HepG2 (cell line): ENCODE data around the gene CDK14. TPM values are rescaled to one million over a fixed set of nuclear protein-coding genes. Genes with fewer than 3 reads are reported as not detected.

Experiments
- ATAC-seq: fragments of 200-7000 bp; cut with Tn5 transposase; 3 replicates; pipeline ENCODE4 v1.9.1; 2020; ENCODE audit warnings: mild to moderate bottlenecking, moderate library complexity
- BruUV-seq: library from RNA; stranded (reverse); fragments of 400-500 nt; replicated peaks from 2 replicates; lab custom pipeline; 2021; lab: Mats Ljungman, UMichigan
- CTCF ChIA-PET: fragments of 300-600 bp; formaldehyde crosslinking; extraction: SDS; loops from one replicate; lab custom pipeline; 2021; ENCODE audit warnings: low total read pairs, inconsistent platforms, low intra/inter-chr PET ratio; lab: Yijun Ruan, JAX
- POLR2A ChIA-PET: fragments of 350-600 bp; sonication (Branson Sonifier 250); formaldehyde crosslinking; loops from one replicate; lab custom pipeline; 2020; ENCODE audit warnings: antibody characterized with exemption, inconsistent platforms; lab: Yijun Ruan, JAX
- DNase-seq: peaks from one replicate; pipeline ENCODE4 v3.0.0-alpha.2; 2015; ENCODE audit warnings: low spot score
- FAIRE-seq: peaks from 3 replicates; lab custom pipeline; 2011; peaks lifted over from hg19 to GRCh38; lab: Jason Lieb, UNC
- H2AFZ ChIP-seq: one replicate; pipeline ENCODE4 v1.6.1; 2011; ENCODE audit warnings: low read length, inconsistent platforms
- H3K27ac ChIP-seq: fragments of 300-600 bp; 3 replicates; pipeline ENCODE4 v1.8.0; 2011; ENCODE audit warnings: mixed run types, mild to moderate bottlenecking, mixed read lengths, low read length, inconsistent platforms; ENCODE audit not compliant: insufficient read depth; ENCODE audit errors: extremely low read length
- H3K27me3 ChIP-seq, 2 experiments: fragments of 200-600 bp in 1 of 2; 2 replicates in 1 of 2; 3 replicates in 1 of 2; pipeline versions ENCODE4 v1.6.0 to v1.8.0; 2011; ENCODE audit warnings: low read length in 2 of 2, mild to moderate bottlenecking in 2 of 2, moderate library complexity in 2 of 2, inconsistent platforms in 1 of 2; ENCODE audit not compliant: insufficient read depth in 2 of 2, control insufficient read depth in 1 of 2
- H3K36me3 ChIP-seq, 2 experiments: fragments of 200-600 bp in 1 of 2; replicated peaks in 1 of 2; 2 replicates in 1 of 2; 3 replicates in 1 of 2; pipeline versions ENCODE4 v1.5.1 to v1.8.0; 2011; ENCODE audit warnings: low read length in 2 of 2, inconsistent platforms in 1 of 2; ENCODE audit not compliant: insufficient read depth in 2 of 2, control insufficient read depth in 1 of 2
- H3K4me1 ChIP-seq: 2 replicates; pipeline ENCODE4 v1.5.1; 2012; ENCODE audit warnings: low read length, inconsistent platforms; ENCODE audit not compliant: insufficient read depth
- H3K4me2 ChIP-seq: 2 replicates; pipeline ENCODE4 v1.6.0; 2011; ENCODE audit warnings: low read depth, low read length, inconsistent platforms
- H3K4me3 ChIP-seq, 3 experiments: fragments of 200-600 bp in 1 of 3; sonication (generic), shearing (Covaris generic) in 1 of 3; replicated peaks in 1 of 3; 2 replicates each; pipeline ENCODE4 v1.5.1; 2011 to 2016; ENCODE audit warnings: low read length in 3 of 3, inconsistent platforms in 2 of 3, low read depth in 2 of 3, mild to moderate bottlenecking in 2 of 3, control low read depth in 1 of 3, mixed read lengths in 1 of 3; ENCODE audit not compliant: insufficient read depth in 1 of 3
- H3K79me2 ChIP-seq: one replicate; pipeline ENCODE4 v1.6.1; 2011; ENCODE audit warnings: low read length, inconsistent platforms; ENCODE audit not compliant: insufficient read depth
- H3K9ac ChIP-seq: 2 replicates; pipeline ENCODE4 v1.6.0; 2011; ENCODE audit warnings: mild to moderate bottlenecking, low read depth, low read length, inconsistent platforms; ENCODE audit not compliant: insufficient read depth
- H3K9me3 ChIP-seq: 2 replicates; pipeline ENCODE4 v1.5.1; 2012; ENCODE audit warnings: mild to moderate bottlenecking, low read length
- H4K20me1 ChIP-seq: 2 replicates; pipeline ENCODE4 v1.6.0; 2011; ENCODE audit warnings: inconsistent platforms, mild to moderate bottlenecking, low read length, moderate library complexity; ENCODE audit not compliant: insufficient read depth
- ZFP37 ChIP-seq: sonication (generic); formaldehyde crosslinking; IDR thresholded peaks from 2 replicates; pipeline ENCODE4 v1.4.0; 2020; ENCODE audit warnings: missing genetic modification reagents, borderline replicate concordance
- ZFYVE20 ChIP-seq: sonication (generic); formaldehyde crosslinking; IDR thresholded peaks from 2 replicates; pipeline ENCODE4 v1.8.0; 2023; ENCODE audit warnings: low read depth, mild to moderate bottlenecking, moderate library complexity, missing genetic modification reagents, borderline replicate concordance
- ZNF10 ChIP-seq: sonication (generic); formaldehyde crosslinking; IDR thresholded peaks from 2 replicates; pipeline ENCODE4 v1.4.0; 2020; ENCODE audit warnings: mild to moderate bottlenecking, low read depth, missing genetic modification reagents, borderline replicate concordance
- ZNF274 ChIP-seq: sonication (generic); formaldehyde crosslinking; IDR thresholded peaks from 2 replicates; pipeline ENCODE4 v1.5.1; 2020; ENCODE audit warnings: mild to moderate bottlenecking, missing genetic modification reagents
- ZZZ3 ChIP-seq: sonication (generic); formaldehyde crosslinking; IDR thresholded peaks from 2 replicates; pipeline ENCODE4 v1.4.0; 2020; ENCODE audit warnings: missing genetic modification reagents, mild to moderate bottlenecking, borderline replicate concordance
- WGBS: methylation state at CpG from one replicate; pipeline ENCODE4 v1.1.6; 2017; ENCODE audit warnings: low lambda C conversion rate; 5-methylcytosine and 5-hydroxymethylcytosine counted together
- in situ Hi-C: cut with HindIII; loops from 2 replicates; pipeline ENCODE4 v1.10.0; 2017; ENCODE audit warnings: low pct_unique_long_range_greater_than_20kb; ENCODE audit not compliant: extremely low pct_ligation_motif_present
- intact Hi-C: fragments of 100-400 bp; cut with micrococcal nuclease; formaldehyde crosslinking; loops from one replicate; pipeline ENCODE4 v1.10.0; 2022; ENCODE audit not compliant: unreplicated experiment
- polyA plus RNA-seq, 8 experiments: library from polyadenylated mRNA; depleted of rRNA in 3 of 8; stranded (reverse) in 7 of 8; unstranded in 1 of 8; fragments of >200 nt; fragmentation: Illumina TruSeq in 4 of 8; extraction: Trizol in 4 of 8; gene quantifications; 2 replicates each; pipeline versions ENCODE4 v1.2.1 to v1.2.3, GENCODE V29; 2011 to 2016; ENCODE audit warnings: low read depth in 4 of 8, missing spikeins in 1 of 8, mixed read lengths in 1 of 8; ENCODE audit not compliant: insufficient read depth in 1 of 8
- total RNA-seq, 5 experiments: library from RNA; depleted of rRNA; stranded (reverse); fragments of >200 nt; fragmentation: Illumina TruSeq; extraction: Trizol; gene quantifications; 2 replicates each; pipeline ENCODE4 v1.2.3, GENCODE V29; 2016; ENCODE audit warnings: low read depth in 1 of 5
- TF ChIP-seq, protein P1 (sequence below): sonication (generic); formaldehyde crosslinking; IDR thresholded peaks from 2 replicates; pipeline ENCODE4 v1.4.0; 2020; ENCODE audit warnings: mild to moderate bottlenecking, missing genetic modification reagents, borderline replicate concordance
- TF ChIP-seq, protein P2 (sequence below): sonication (generic); formaldehyde crosslinking; IDR thresholded peaks from 2 replicates; pipeline ENCODE4 v1.5.0; 2020; ENCODE audit warnings: mild to moderate bottlenecking, missing genetic modification reagents, moderate library complexity

Gene CDK14
- total and polyA plus RNA-seq, 2 of the 13 experiments (the other 11 are each of a cell fraction or from before 2014, with no cell fraction given): 0.26 to 0.71 TPM

DNA sequence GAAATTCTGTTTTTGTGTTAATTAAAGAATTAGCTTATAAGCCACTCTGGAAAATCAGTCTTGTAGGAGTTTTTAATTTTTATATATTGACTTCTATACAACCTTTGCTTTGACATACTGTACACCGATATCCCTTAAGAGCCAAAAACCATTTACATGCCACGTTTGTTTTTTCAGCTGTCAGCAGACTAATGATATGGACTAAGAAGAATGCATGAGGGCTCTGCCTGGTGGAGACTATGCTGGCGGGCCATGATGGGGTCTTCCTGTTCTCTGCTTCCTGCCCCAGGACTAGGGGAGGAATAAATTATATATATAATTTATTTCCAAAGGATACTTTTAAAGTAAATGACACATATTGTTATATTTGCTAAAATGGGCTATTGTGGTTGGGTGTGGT is 96.3 kb downstream of the CDK14 start (continued):
- TF ChIP-seq, protein P1, sequence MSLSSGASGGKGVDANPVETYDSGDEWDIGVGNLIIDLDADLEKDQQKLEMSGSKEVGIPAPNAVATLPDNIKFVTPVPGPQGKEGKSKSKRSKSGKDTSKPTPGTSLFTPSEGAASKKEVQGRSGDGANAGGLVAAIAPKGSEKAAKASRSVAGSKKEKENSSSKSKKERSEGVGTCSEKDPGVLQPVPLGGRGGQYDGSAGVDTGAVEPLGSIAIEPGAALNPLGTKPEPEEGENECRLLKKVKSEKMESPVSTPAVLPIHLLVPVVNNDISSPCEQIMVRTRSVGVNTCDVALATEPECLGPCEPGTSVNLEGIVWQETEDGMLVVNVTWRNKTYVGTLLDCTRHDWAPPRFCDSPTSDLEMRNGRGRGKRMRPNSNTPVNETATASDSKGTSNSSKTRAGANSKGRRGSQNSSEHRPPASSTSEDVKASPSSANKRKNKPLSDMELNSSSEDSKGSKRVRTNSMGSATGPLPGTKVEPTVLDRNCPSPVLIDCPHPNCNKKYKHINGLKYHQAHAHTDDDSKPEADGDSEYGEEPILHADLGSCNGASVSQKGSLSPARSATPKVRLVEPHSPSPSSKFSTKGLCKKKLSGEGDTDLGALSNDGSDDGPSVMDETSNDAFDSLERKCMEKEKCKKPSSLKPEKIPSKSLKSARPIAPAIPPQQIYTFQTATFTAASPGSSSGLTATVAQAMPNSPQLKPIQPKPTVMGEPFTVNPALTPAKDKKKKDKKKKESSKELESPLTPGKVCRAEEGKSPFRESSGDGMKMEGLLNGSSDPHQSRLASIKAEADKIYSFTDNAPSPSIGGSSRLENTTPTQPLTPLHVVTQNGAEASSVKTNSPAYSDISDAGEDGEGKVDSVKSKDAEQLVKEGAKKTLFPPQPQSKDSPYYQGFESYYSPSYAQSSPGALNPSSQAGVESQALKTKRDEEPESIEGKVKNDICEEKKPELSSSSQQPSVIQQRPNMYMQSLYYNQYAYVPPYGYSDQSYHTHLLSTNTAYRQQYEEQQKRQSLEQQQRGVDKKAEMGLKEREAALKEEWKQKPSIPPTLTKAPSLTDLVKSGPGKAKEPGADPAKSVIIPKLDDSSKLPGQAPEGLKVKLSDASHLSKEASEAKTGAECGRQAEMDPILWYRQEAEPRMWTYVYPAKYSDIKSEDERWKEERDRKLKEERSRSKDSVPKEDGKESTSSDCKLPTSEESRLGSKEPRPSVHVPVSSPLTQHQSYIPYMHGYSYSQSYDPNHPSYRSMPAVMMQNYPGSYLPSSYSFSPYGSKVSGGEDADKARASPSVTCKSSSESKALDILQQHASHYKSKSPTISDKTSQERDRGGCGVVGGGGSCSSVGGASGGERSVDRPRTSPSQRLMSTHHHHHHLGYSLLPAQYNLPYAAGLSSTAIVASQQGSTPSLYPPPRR: no peak

DNA sequence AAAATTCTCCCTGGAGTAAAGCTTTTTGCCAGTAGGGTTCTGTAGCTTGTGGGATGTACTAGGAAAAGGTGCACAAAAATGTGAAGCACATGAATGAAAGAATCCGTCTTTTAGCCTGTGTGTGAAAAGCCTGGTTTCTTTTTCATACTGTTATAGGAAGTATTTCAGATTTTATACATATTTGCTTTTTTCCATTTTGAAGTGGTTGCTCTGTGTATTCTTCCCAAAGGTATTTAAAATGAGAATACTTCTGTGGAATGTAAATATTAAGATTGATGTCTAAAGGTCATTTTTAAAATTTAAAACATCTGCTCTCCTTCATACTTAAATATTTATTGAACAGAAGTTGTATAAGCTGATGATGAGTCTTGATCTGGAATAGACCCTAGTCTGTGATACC is 96.8 kb downstream of the CDK14 start:
- Histone ChIP-seq H3K36me3 (no peaks in the 10 kb centered on the region), H3K79me2 (no peaks in the 10 kb centered on the region), H3K9ac (no peak overlapping the region), H2AFZ (no peak overlapping the region), H3K4me1 (no peaks in the 10 kb centered on the region), H4K20me1 (no peaks in the 10 kb centered on the region), H3K4me2 (no peak overlapping the region), H3K27ac (no peak overlapping the region), H3K27me3 (no peaks in the 10 kb centered on the region), H3K4me3 (no peak overlapping the region), H3K9me3 (no peaks in the 10 kb centered on the region)
- in situ Hi-C loops (no loop called here), intact Hi-C loops (no loop called here)
- BruUV-seq: no TSS peak
- 3% methylated on average over 1 of the region's 1 CpG for WGBS
- POLR2A ChIA-PET: no interaction called here
- no peak for DNase-seq
- CTCF ChIA-PET: no interaction called here
- no peak for ATAC-seq
- FAIRE-seq: no peak
- TF ChIP-seq ZNF10 (CRISPR knock-in tag) (no peak), ZZZ3 (no peak), ZFYVE20 (no peak), ZFP37 (CRISPR knock-in tag) (no peak), ZNF274 (no peak)
- TF ChIP-seq, protein P2, sequence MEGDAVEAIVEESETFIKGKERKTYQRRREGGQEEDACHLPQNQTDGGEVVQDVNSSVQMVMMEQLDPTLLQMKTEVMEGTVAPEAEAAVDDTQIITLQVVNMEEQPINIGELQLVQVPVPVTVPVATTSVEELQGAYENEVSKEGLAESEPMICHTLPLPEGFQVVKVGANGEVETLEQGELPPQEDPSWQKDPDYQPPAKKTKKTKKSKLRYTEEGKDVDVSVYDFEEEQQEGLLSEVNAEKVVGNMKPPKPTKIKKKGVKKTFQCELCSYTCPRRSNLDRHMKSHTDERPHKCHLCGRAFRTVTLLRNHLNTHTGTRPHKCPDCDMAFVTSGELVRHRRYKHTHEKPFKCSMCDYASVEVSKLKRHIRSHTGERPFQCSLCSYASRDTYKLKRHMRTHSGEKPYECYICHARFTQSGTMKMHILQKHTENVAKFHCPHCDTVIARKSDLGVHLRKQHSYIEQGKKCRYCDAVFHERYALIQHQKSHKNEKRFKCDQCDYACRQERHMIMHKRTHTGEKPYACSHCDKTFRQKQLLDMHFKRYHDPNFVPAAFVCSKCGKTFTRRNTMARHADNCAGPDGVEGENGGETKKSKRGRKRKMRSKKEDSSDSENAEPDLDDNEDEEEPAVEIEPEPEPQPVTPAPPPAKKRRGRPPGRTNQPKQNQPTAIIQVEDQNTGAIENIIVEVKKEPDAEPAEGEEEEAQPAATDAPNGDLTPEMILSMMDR (CRISPR knock-in tag): no peak
